Esophagus (tissue), 2 donors: ENCODE results near the gene CLEC3B. TPM values are rescaled to one million over a fixed set of nuclear protein-coding genes. Genes with fewer than 3 reads are reported as not detected.
"Not testable (repeated sequence)": the region's sequence is repeated elsewhere in the genome, so short reads cannot be mapped to it uniquely, and the experiment has no call there.

Source experiments
- H3K27ac ChIP-seq, 2 donors: one replicate each; pipeline ENCODE4 v1.5.1; 2013; ENCODE audit warnings: low read depth in 2 of 2, mild to moderate bottlenecking in 2 of 2, inconsistent platforms in 1 of 2, low read length in 1 of 2, moderate library complexity in 1 of 2
- H3K27me3 ChIP-seq, 2 donors: one replicate each; pipeline ENCODE4 v1.6.1; 2013; ENCODE audit warnings: low read length in 2 of 2, control low read depth in 1 of 2, mild to moderate bottlenecking in 1 of 2; ENCODE audit not compliant: insufficient read depth in 2 of 2, control insufficient read depth in 1 of 2
- H3K36me3 ChIP-seq, 2 donors: one replicate each; pipeline ENCODE4 v1.6.1; 2013; ENCODE audit warnings: low read length in 1 of 2; ENCODE audit not compliant: control insufficient read depth in 2 of 2, insufficient read depth in 2 of 2
- H3K4me1 ChIP-seq, 2 donors: one replicate each; pipeline ENCODE4 v1.6.1; 2013; ENCODE audit warnings: low read length in 1 of 2; ENCODE audit not compliant: control insufficient read depth in 2 of 2, insufficient read depth in 2 of 2
- H3K4me3 ChIP-seq, 2 donors: one replicate each; pipeline ENCODE4 v1.5.1; 2013; ENCODE audit warnings: low read length in 2 of 2, mild to moderate bottlenecking in 2 of 2, low read depth in 1 of 2, moderate library complexity in 1 of 2
- H3K9me3 ChIP-seq, 2 donors: one replicate each; pipeline ENCODE4 v1.6.1; 2013; ENCODE audit warnings: mild to moderate bottlenecking in 2 of 2, low read depth in 1 of 2, low read length in 1 of 2, moderate library complexity in 1 of 2; ENCODE audit not compliant: control insufficient read depth in 2 of 2, insufficient read depth in 1 of 2
- WGBS, 2 donors: extraction: QIAGEN DNeasy Blood & Tissue Kit; methylation state at CpG; one replicate each; pipeline ENCODE4 v1.1.7; 2013; 5-methylcytosine and 5-hydroxymethylcytosine counted together
- polyA plus RNA-seq, 2 donors: library from polyadenylated mRNA; stranded (reverse); fragments of 200-250 nt; gene quantifications; one replicate each; pipeline ENCODE4 v1.2.3, GENCODE V29; 2013
- donor health status: healthy with polysubstance abuse.
- donor health status: Bipolar disorder and iron deficiency.

The CLEC3B gene
- polyA plus RNA-seq = 10 to 100 TPM in 1 of 2 donors, 1 to 10 TPM in 1; 7.5 to 12.6 TPM

- no peak within 1 kb of the TSS for H3K4me3 ChIP-seq
- H3K9me3 ChIP-seq = no peaks in the 10 kb centered on the region
- 18 to 41% methylated on average over 12 to 13 of the region's 13 CpGs for WGBS, 2 donors
- peak within 1 kb of the TSS; percentile 28 to 62 for H3K27ac ChIP-seq
- no peaks in the 10 kb centered on the region for H3K27me3 ChIP-seq
- H3K4me1 ChIP-seq = peaks cover 2 to 10% of the 10 kb centered on the region in 2 donors
- no peaks in the 10 kb centered on the region for H3K36me3 ChIP-seq
These were observed at the start of gene CLEC3B for GRCh38 chr3:45026038-45026437. CLEC3B (plus strand) TSS chr3:45026303; CDS start chr3:45026363, 60 bp downstream.

GRCh38 chr3:44981220-44981619 lies 44.9 kb upstream of the CLEC3B start:
- Histone ChIP-seq H3K27me3 (no peaks in the 10 kb centered on the region), H3K4me3 (no peak overlapping the region), H3K9me3 (no peaks in the 10 kb centered on the region), H3K36me3 (no peaks in the 10 kb centered on the region), H3K27ac (no peak overlapping the region), H3K4me1 (peaks cover 0 to 10% of the 10 kb centered on the region in 2 donors)
- 86 to 93% methylated on average over 1 of the region's 1 CpG for WGBS, 2 donors

GRCh38 chr3:44981751-44982150 lies 44.4 kb upstream of the CLEC3B start:
- 80 to 86% methylated on average over 4 of the region's 4 CpGs for whole genome bisulfite sequencing, 2 donors
- Histone ChIP-seq H3K9me3 (no peaks in the 10 kb centered on the region), H3K27ac (no peak overlapping the region), H3K4me3 (no peak overlapping the region), H3K4me1 (peaks cover 0 to 10% of the 10 kb centered on the region in 2 donors), H3K27me3 (no peaks in the 10 kb centered on the region), H3K36me3 (no peaks in the 10 kb centered on the region)

- peaks cover 0 to 8% of the 10 kb centered on the region in 2 donors for H3K4me1 ChIP-seq
- peak overlapping the region; percentile 72 to 83 for H3K27ac ChIP-seq
- H3K9me3 ChIP-seq = no peaks in the 10 kb centered on the region
- H3K36me3 ChIP-seq = no peaks in the 10 kb centered on the region
- H3K4me3 ChIP-seq = no peak overlapping the region
- WGBS, 2 donors = 69 to 79% methylated on average over 3 of the region's 3 CpGs
- H3K27me3 ChIP-seq = no peaks in the 10 kb centered on the region
These were observed 43.3 kb upstream of the CLEC3B start for GRCh38 chr3:44982817-44983216.

GRCh38 chr3:44983484-44983941 lies 42.6 kb upstream of the CLEC3B start:
- Histone ChIP-seq H3K9me3 (no peaks in the 10 kb centered on the region), H3K36me3 (no peaks in the 10 kb centered on the region), H3K27me3 (no peaks in the 10 kb centered on the region), H3K27ac (peak overlapping the region; percentile 72 to 83), H3K4me3 (no peak overlapping the region), H3K4me1 (peaks cover 0 to 8% of the 10 kb centered on the region in 2 donors)
- 46 to 49% methylated on average over 1 of the region's 1 CpG for WGBS, 2 donors

GRCh38 chr3:44984335-44984734 lies 41.8 kb upstream of the CLEC3B start:
- H3K27me3 ChIP-seq = no peaks in the 10 kb centered on the region
- H3K4me1 ChIP-seq = peaks cover 0 to 8% of the 10 kb centered on the region in 2 donors
- H3K27ac ChIP-seq = peak overlapping the region; percentile 34 to 81
- no peak overlapping the region for H3K4me3 ChIP-seq
- WGBS, 2 donors = 72 to 74% methylated on average over 2 of the region's 2 CpGs
- no peaks in the 10 kb centered on the region for H3K9me3 ChIP-seq
- no peaks in the 10 kb centered on the region for H3K36me3 ChIP-seq

GRCh38 chr3:44986330-44986729 lies 39.8 kb upstream of the CLEC3B start:
- not testable (repeated sequence) for H3K27me3 ChIP-seq, H3K27ac ChIP-seq, H3K4me1 ChIP-seq, H3K9me3 ChIP-seq, H3K4me3 ChIP-seq, H3K36me3 ChIP-seq
- 96 to 97% methylated on average over 14 of the region's 14 CpGs for WGBS, 2 donors

- H3K4me3 ChIP-seq = no peak overlapping the region
- 83 to 87% methylated on average over 6 of the region's 6 CpGs for WGBS, 2 donors
- no peaks in the 10 kb centered on the region for H3K9me3 ChIP-seq
- peaks cover under 1 to 5% of the 10 kb centered on the region in 2 donors for H3K4me1 ChIP-seq
- H3K36me3 ChIP-seq = peaks cover 7 to 11% of the 10 kb centered on the region in 2 donors
- no peaks in the 10 kb centered on the region for H3K27me3 ChIP-seq
- H3K27ac ChIP-seq = no peak overlapping the region
These were observed 38.8 kb upstream of the CLEC3B start for GRCh38 chr3:44987332-44987731.

GRCh38 chr3:44988073-44988472 lies 38.0 kb upstream of the CLEC3B start:
- peaks cover 2 to 5% of the 10 kb centered on the region in 2 donors for H3K4me1 ChIP-seq

GRCh38 chr3:44989141-44989540 lies 37.0 kb upstream of the CLEC3B start:
- no peak overlapping the region for H3K27ac ChIP-seq
- no peaks in the 10 kb centered on the region for H3K9me3 ChIP-seq

More at GRCh38 chr3:44988073-44988472, 38.0 kb upstream of the CLEC3B start:
- no peaks in the 10 kb centered on the region for H3K9me3 ChIP-seq
- H3K27ac ChIP-seq = no peak overlapping the region
- no peaks in the 10 kb centered on the region for H3K27me3 ChIP-seq
- H3K4me3 ChIP-seq = no peak overlapping the region
- peaks cover 7 to 11% of the 10 kb centered on the region in 2 donors for H3K36me3 ChIP-seq
- 98 to 99% methylated on average over 2 of the region's 2 CpGs for WGBS, 2 donors

More at GRCh38 chr3:44989141-44989540, 37.0 kb upstream of the CLEC3B start:
- H3K27me3 ChIP-seq = no peaks in the 10 kb centered on the region
- WGBS, 2 donors = 92 to 94% methylated on average over 8 of the region's 8 CpGs
- peaks cover 6 to 10% of the 10 kb centered on the region in 2 donors for H3K4me1 ChIP-seq
- peaks cover 7 to 11% of the 10 kb centered on the region in 2 donors for H3K36me3 ChIP-seq
- H3K4me3 ChIP-seq = no peak overlapping the region
